ENCODE results near the gene CLDN17.

GRCh38 chr21:30207252-30207579 is 40.6 kb upstream of the CLDN17 start:
- TF ChIP-seq TAF7 (optimal IDR thresholded peaks at IDR 0.05; ENCODE audit: borderline replicate concordance, low read depth, low read length) (no peak), CTCF (IDR thresholded peaks at IDR 0.05; ENCODE audit: control extremely low read depth in 1 of 3, insufficient read depth in 1 of 3, low read depth in 1 of 3, low read length in 3 of 3) (no peak), POLR2A (IDR thresholded peaks at IDR 0.05; ENCODE audit: control extremely low read depth in 1 of 2, low read depth in 2 of 2, low read length in 2 of 2) (no peak), GTF2F1 (IDR thresholded peaks at IDR 0.05; ENCODE audit: borderline replicate concordance, low read depth, low read length) (no peak), ASH2L (IDR thresholded peaks at IDR 0.05; ENCODE audit: low read length) (no peak), FOSL1 (IDR thresholded peaks at IDR 0.05; ENCODE audit: insufficient read depth, low read depth, low read length) (no peak)
